C4-2B (cell line): Measurements from ENCODE around the gene PNLIPRP3.

ENCODE experiments used
- H3K27ac ChIP-seq: fragments of 450-650 bp; 2 replicates; pipeline ENCODE4 v1.5.1; 2017
- ZFX ChIP-seq: fragments of 450-650 bp; IDR thresholded peaks from 2 replicates; pipeline ENCODE4 v1.6.1; 2017
- TF ChIP-seq, protein P1 (sequence below): fragments of 450-650 bp; conservative IDR thresholded peaks from 2 replicates; pipeline ENCODE4 v1.5.1; 2017; ENCODE audit warnings: mild to moderate bottlenecking

The PNLIPRP3 gene

DNA sequence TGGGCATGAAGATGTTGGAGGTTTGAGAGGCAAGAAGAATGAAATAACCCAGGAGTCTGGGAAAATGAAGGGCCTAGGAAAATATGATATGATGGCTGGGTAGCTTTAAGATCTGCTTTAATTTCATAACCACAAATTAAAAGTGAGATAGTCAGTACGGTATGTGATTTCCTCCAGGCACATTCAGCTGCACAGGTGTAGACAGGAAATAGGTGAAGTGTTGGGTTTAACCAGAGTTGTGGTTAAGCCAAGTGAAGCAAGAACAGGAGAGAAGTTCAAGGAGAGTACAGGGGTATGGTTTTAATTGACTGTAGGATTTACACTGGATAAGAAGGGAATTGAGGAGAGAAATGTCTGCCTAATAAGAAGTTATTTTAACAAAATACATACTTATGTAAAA lies 2.6 kb downstream of the PNLIPRP3 start:
- TF ChIP-seq, protein P1, sequence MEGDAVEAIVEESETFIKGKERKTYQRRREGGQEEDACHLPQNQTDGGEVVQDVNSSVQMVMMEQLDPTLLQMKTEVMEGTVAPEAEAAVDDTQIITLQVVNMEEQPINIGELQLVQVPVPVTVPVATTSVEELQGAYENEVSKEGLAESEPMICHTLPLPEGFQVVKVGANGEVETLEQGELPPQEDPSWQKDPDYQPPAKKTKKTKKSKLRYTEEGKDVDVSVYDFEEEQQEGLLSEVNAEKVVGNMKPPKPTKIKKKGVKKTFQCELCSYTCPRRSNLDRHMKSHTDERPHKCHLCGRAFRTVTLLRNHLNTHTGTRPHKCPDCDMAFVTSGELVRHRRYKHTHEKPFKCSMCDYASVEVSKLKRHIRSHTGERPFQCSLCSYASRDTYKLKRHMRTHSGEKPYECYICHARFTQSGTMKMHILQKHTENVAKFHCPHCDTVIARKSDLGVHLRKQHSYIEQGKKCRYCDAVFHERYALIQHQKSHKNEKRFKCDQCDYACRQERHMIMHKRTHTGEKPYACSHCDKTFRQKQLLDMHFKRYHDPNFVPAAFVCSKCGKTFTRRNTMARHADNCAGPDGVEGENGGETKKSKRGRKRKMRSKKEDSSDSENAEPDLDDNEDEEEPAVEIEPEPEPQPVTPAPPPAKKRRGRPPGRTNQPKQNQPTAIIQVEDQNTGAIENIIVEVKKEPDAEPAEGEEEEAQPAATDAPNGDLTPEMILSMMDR, result no peak
- TF ChIP-seq ZFX, result no peak

DNA sequence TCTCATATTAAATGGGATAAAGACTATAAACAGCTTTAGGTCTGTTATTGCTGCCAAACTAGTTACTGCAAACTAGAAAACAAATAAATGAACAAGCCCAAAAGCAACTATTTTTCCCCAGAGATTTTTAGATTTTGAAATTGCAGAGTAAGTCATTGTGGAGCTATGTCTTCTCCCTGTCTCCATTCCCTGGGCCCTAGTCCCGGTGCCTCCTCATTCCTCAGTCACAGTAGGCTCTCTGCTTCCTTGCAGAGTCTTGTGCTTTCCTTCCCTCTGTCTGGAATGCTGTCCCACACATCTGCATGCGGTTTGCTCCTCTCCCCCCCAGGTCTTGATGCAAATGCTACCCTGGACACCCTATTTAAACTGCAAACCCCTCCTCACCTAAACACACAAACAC lies 4.0 kb downstream of the PNLIPRP3 start:
- TF ChIP-seq ZFX, result no peak
- TF ChIP-seq, protein P1, result no peak
- no peak overlapping the region for H3K27ac ChIP-seq

More for the DNA sequence above, 2.6 kb downstream of the PNLIPRP3 start:
- H3K27ac ChIP-seq, result peak overlapping the region; percentile 65; the same call in 1 of the 2 replicates

DNA sequence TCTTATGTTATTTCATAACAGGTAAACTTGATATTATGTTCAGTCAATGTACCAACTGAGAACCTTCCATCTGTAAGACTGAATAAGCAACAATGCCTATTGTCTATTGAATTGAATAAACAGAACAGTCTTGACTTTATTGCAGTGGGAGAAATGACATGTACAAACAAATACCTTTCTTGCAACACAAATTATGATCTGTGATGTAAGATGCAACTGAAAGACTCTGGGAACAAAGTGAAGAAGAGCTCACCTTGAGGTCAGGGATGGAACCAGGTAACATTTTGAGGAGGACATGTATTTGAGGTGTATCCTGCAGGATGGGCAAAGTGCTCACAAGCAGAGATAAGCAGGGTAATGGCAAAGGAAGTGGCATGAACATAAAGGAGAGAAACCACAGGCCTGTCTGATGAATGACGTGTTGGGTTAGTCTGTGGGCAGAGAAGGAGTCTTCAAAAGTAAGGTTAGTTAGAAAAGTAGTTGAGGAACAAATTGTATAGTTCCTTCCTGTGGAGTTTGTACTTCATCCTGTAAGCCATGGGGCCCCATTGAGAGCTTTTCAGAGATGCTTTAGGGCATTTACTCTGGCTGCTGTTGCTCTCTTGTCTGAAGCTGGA lies 9.5 kb downstream of the PNLIPRP3 start:
- TF ChIP-seq, protein P1, result no peak
- no peak for TF ChIP-seq ZFX
- no peak overlapping the region for H3K27ac ChIP-seq

DNA sequence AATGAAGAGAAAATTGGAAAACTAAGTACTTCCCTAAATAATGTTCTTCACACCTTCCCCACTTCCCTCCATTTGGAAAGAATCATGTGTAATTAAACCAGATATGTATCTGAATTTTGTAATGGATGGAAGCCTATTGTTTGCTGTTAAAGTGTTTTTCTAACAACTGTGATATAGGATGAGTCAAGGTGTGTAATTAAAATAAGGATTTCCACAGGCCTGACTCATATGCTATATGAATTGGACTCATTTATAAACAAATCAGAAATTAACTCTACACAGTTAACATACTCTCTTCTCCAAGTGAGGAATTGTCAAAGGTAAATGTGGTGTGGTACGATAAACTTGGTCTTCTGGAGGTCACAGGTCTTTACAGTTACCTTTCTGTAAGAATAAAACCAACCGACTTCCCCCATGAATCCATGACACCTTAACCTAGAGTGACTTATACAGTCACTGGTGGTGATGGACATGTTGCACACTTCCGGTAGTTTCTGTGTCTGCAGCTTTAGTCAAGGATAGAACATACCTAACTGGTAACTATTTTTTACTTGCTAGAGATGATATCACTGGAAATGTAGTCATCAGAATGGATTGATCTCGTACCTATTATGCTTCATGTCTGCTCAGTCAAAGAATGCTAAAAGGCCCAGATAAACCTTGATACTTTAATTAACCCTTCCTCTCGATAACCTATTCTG lies 12.8 kb downstream of the PNLIPRP3 start:
- TF ChIP-seq, protein P1, result no peak
- TF ChIP-seq ZFX, result no peak
- no peak overlapping the region for H3K27ac ChIP-seq

DNA sequence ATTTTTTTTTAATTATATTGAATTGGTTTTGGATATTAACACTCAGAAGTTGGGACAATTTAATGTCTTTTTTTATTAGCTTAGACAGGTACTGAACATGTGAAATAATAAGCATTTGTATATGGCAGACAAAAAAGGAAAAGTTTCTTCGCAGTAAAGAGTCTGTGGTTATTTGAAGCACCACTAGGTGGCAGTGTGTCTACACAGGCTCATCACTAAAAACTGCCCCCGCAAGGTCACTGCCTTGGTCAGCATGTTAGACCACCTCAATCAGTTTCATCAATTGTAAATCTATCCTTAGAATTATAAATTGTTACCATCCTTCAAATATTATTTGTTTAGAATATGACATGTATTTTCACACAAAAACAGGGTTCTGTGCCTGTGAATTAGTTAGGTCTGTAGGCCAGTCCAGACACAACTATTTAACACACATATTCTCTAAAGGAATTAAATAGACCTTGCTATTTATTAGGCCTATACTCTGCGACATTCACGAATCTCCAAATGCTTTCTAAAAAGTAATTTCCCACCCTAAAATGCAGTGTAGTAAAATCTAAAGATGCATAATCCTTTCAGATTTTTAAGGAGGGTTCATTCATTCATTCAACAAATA lies 17.0 kb downstream of the PNLIPRP3 start:
- H3K27ac ChIP-seq, result no peak overlapping the region
- TF ChIP-seq, protein P1, result peak; percentile 95
- no peak for TF ChIP-seq ZFX

DNA sequence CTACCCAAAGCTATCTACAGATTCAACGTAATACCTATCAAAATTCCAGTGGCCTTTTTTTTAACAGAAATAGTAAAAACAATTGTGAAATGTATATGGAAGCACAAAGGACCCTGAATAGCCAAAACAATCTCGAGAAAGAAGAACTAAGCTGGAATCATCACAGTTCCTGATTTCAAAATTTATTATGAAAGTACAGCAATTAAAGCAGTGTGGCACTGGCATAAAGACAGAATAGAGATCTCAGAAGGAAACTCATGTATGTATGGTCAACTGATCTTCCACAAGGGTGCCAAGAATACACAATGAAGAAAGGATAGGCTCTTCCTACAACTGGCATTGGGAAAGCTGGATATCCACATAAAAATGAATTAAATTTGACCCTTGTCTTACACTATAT lies 23.2 kb downstream of the PNLIPRP3 start:
- no peak overlapping the region for H3K27ac ChIP-seq

More for the DNA sequence above, 23.2 kb downstream of the PNLIPRP3 start:
- TF ChIP-seq, protein P1, result no peak
- no peak for TF ChIP-seq ZFX
